HEK293T (cell line): Measurements from ENCODE around the gene KRT15.

ENCODE experiments used
- CTCF ChIA-PET: fragments of 350-600 bp; formaldehyde crosslinking; extraction: SDS; loops from one replicate; lab custom pipeline; 2021; ENCODE audit warnings: antibody characterized with exemption, inconsistent platforms; lab: Yijun Ruan, JAX
- POLR2A ChIA-PET: fragments of 350-600 bp; formaldehyde crosslinking; extraction: SDS; loops from one replicate; lab custom pipeline; 2020; ENCODE audit warnings: antibody characterized with exemption, inconsistent platforms; lab: Yijun Ruan, JAX
- DNase-seq: peaks from one replicate; pipeline ENCODE4 v3.0.0; 2012; ENCODE audit warnings: mixed read lengths; ENCODE audit errors: extremely low spot score
- ARNT ChIP-seq: fragments of 450-650 bp; IDR thresholded peaks from 2 replicates; pipeline ENCODE4 v1.6.1; 2017; ENCODE audit warnings: mild to moderate bottlenecking
- BHLHE40 ChIP-seq: fragments of 450-650 bp; IDR thresholded peaks from 2 replicates; pipeline ENCODE4 v1.6.1; 2016; ENCODE audit warnings: mild to moderate bottlenecking, moderate library complexity, borderline replicate concordance
- CTBP1 ChIP-seq: fragments of 450-650 bp; IDR thresholded peaks from 2 replicates; pipeline ENCODE4 v1.6.1; 2016; ENCODE audit warnings: borderline replicate concordance
- ELF4 ChIP-seq: fragments of 450-650 bp; IDR thresholded peaks from 2 replicates; pipeline ENCODE4 v1.6.1; 2017; ENCODE audit warnings: antibody characterized with exemption
- FOXA1 ChIP-seq: fragments of 450-650 bp; IDR thresholded peaks from 2 replicates; pipeline ENCODE4 v1.6.1; 2016; ENCODE audit warnings: mild to moderate bottlenecking
- FOXK2 ChIP-seq: fragments of 450-650 bp; IDR thresholded peaks from 2 replicates; pipeline ENCODE4 v1.6.1; 2016; ENCODE audit warnings: mild to moderate bottlenecking
- FOXM1 ChIP-seq: fragments of 450-650 bp; IDR thresholded peaks from 2 replicates; pipeline ENCODE4 v1.6.1; 2017; ENCODE audit warnings: mild to moderate bottlenecking, borderline replicate concordance
- HDGF ChIP-seq: fragments of 450-650 bp; IDR thresholded peaks from 2 replicates; pipeline ENCODE4 v1.6.1; 2017; ENCODE audit warnings: antibody characterized with exemption, borderline replicate concordance
- L3MBTL2 ChIP-seq: fragments of 450-650 bp; conservative IDR thresholded peaks from 2 replicates; pipeline ENCODE4 v1.6.1; 2016; ENCODE audit warnings: mild to moderate bottlenecking
- LEF1 ChIP-seq: fragments of 450-650 bp; IDR thresholded peaks from 2 replicates; pipeline ENCODE4 v1.6.1; 2017; ENCODE audit warnings: mild to moderate bottlenecking, borderline replicate concordance
- NFRKB ChIP-seq: fragments of 450-650 bp; IDR thresholded peaks from 2 replicates; pipeline ENCODE4 v1.6.1; 2016; ENCODE audit warnings: mild to moderate bottlenecking, moderate library complexity
- PKNOX1 ChIP-seq: fragments of 450-650 bp; IDR thresholded peaks from 2 replicates; pipeline ENCODE4 v1.6.1; 2016
- SP1 ChIP-seq: fragments of 450-650 bp; IDR thresholded peaks from 2 replicates; pipeline ENCODE4 v1.6.1; 2017
- SUZ12 ChIP-seq: fragments of 450-650 bp; IDR thresholded peaks from 2 replicates; pipeline ENCODE4 v1.6.1; 2016; ENCODE audit warnings: mild to moderate bottlenecking
- TARDBP ChIP-seq: fragments of 450-650 bp; IDR thresholded peaks from 2 replicates; pipeline ENCODE4 v1.6.1; 2016
- ZNF384 ChIP-seq: fragments of 450-650 bp; IDR thresholded peaks from 2 replicates; pipeline ENCODE4 v1.6.1; 2016

KRT15 gene

DNA sequence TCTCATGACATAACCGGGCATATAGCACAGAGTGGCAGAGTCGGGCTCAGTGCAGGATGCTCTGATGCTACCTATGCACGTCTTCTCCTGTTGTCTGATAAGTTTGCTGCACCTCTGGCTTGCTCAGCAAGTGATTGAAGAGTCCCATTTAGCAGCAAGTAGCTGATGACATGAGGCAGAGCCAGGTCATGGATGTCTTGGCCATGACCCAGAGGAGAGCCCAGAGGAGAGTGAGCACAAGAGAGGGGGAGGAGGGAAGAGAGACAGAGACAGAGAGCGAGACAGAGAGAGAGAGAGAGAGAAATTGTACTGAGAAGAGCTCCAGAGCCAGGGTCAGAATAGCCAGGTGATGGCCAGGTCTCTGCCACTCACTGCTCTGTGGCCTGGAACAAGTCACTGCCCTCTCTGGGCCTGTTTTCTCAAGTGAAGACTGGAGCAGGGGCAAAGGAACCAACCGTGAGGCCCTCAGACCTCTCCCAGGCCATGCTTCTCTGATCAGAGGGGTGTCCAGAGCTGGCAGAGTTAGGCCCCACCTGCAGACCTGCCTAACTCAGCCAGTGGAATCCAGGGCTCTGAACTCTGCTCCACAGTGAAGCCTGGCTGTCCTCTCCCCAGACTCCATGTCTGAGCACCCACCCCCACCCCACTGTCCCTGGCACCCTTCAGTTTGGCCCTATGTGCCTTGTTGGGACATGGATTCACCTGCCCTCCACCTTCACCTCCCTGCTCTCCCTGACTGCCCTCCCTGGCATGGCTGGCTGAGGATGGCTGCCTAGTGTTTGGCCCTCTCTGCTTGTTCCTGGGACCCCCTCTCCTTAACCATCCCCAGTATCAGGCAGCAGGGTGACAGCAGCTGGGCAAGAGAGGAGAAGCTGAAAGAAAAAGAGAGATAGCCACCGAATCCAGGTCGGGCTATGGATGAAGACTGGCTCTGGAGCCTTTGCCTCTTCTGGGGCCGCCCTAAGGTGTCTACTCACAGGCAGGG is 33.5 kb downstream of the KRT15 start:
- DNase-seq, result no peak
- TF ChIP-seq FOXA1, result no peak
- ChIA-PET POLR2A (no interaction called here), CTCF (interaction anchor here (0.7 to 1.5 kb wide), 6 partner anchors 9 to 163 kb away, joined by 3 to 11 read pairs (median 4); no protein-coding TSS in a partner anchor)

GRCh38 chr17:41483991-41484826 is 34.5 kb downstream of the KRT15 start:
- no peak for DNase-seq
- TF ChIP-seq TARDBP (no peak), FOXA1 (no peak), PKNOX1 (no peak), FOXM1 (no peak), FOXK2 (no peak), ARNT (no peak), CTBP1 (no peak), ZNF384 (no peak), SUZ12 (no peak), LEF1 (no peak), NFRKB (no peak), HDGF (no peak), SP1 (no peak), L3MBTL2 (no peak), ELF4 (no peak), BHLHE40 (no peak)
- POLR2A ChIA-PET, result no interaction called here
- CTCF ChIA-PET, result interaction anchor here (0.7 to 1.7 kb wide), 7 partner anchors 9 to 164 kb away, joined by 3 to 11 read pairs (median 4); no protein-coding TSS in a partner anchor

DNA sequence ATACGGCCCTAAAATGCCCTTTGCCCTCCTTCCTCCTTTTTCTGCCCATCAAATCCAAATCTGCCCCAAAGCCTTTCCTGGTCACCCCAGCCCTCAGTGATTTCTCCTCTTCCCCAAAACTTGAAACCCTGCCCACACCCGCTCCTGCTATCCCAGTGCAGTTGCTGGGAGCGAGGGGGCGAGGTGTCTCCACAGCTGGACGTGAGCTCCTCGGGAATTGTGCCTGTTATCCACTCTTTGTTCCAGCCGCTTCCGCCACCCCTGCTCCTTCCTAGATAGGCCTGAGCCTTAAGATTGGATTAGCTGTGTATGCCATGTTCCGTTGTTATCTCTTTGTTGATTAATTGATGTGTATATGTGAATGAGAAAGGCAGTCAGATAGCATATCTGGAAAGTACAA is 35.2 kb downstream of the KRT15 start:
- TF ChIP-seq BHLHE40, result no peak
- TF ChIP-seq FOXA1, result no peak
- TF ChIP-seq ZNF384, result no peak
- no peak for TF ChIP-seq LEF1
- TF ChIP-seq SUZ12, result no peak
- no peak for TF ChIP-seq SP1
- no peak for TF ChIP-seq TARDBP
- TF ChIP-seq L3MBTL2, result no peak
- no peak for DNase-seq
- POLR2A ChIA-PET, result no interaction called here
- CTCF ChIA-PET, result interaction anchor here (1.7 kb wide), 1 partner anchor 165 kb away, joined by 6 read pairs; no protein-coding TSS in a partner anchor

DNA sequence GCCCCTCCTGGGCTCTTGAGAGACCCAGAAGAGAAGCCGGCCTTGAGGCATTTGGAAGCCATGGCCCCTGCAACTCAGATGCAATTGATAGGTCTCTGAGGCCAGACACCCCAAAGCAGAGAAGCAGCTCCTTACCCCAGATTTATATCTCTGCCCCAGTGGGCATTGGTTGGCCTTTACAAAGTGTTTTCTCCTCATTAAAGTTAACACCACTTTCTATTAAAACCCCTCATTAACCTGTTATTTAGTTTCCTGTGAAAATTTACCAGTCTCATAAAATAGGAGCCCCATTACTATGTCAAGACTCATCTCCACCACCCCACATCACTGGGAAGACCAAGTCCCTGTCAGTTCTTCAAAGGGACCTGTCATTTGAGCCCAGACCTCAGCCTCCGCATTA is 37.7 kb downstream of the KRT15 start, which contains the start of gene KRT35:
TSS of gene KRT35 (minus strand) at position 116 of the 400 bp plus-strand sequence. CDS start at position 62, 54 bp downstream.
- no peak for DNase-seq
- CTCF ChIA-PET, result no interaction called here
- POLR2A ChIA-PET, result no interaction called here
- TF ChIP-seq FOXA1 (no peak), ZNF384 (no peak), TARDBP (no peak), ELF4 (no peak), ARNT (no peak), BHLHE40 (no peak), FOXK2 (no peak), LEF1 (no peak)

DNA sequence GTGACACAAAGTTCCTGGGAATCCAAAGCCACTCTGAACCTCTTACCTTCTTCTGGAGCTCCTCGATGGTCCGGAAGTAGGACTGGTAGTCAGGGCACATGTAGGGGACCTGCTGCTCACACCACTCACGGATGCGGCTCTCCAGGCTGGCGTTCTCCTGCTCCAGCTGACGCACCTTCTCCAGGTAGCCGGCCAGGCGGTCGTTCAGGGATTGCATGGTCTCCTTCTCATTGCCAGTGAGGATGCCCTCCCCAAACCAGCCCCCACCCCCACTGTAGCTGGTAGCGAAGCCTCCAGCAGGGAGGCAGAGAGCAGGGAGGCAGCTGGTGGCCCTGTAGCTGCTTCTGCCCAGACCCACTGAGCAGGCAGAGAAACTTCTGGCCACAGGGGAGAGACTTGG is 38.1 kb downstream of the KRT15 start:
- ChIA-PET CTCF (no interaction called here), POLR2A (no interaction called here)
- no peak for DNase-seq
- TF ChIP-seq TARDBP (no peak), HDGF (no peak), SUZ12 (no peak), CTBP1 (no peak), NFRKB (no peak), FOXM1 (no peak), PKNOX1 (no peak), ZNF384 (no peak), L3MBTL2 (no peak), ELF4 (no peak), FOXK2 (no peak), SP1 (no peak), FOXA1 (no peak), LEF1 (no peak)

GRCh38 chr17:41480136-41480535 is 38.6 kb downstream of the KRT15 start:
- TF ChIP-seq PKNOX1, result no peak
- TF ChIP-seq FOXA1, result no peak
- no peak for TF ChIP-seq LEF1
- TF ChIP-seq L3MBTL2, result no peak
- no peak for TF ChIP-seq FOXM1
- TF ChIP-seq CTBP1, result no peak
- TF ChIP-seq ARNT, result no peak
- no peak for TF ChIP-seq NFRKB
- no peak for TF ChIP-seq SP1
- TF ChIP-seq ZNF384, result no peak
- TF ChIP-seq HDGF, result no peak
- no peak for TF ChIP-seq TARDBP
- TF ChIP-seq BHLHE40, result no peak
- TF ChIP-seq SUZ12, result no peak
- DNase-seq, result no peak
- ChIA-PET POLR2A (no interaction called here), CTCF (interaction anchor here (0.8 kb wide), 1 partner anchor 69 kb away, joined by 3 read pairs; no protein-coding TSS in a partner anchor)
